GM18867 (cell line): ENCODE measurements around the gene NIF3L1.
"Not testable (repeated sequence)": the region's sequence is repeated elsewhere in the genome, so short reads cannot be mapped to it uniquely, and the experiment has no call there.

Source experiments
- ATAC-seq: cut with Tn5 transposase; IDR thresholded peaks from one replicate; pipeline ENCODE4 v1.9.1; 2021; ENCODE audit warnings: mild to moderate bottlenecking, moderate library complexity; ENCODE audit not compliant: unreplicated experiment

NIF3L1 gene

DNA sequence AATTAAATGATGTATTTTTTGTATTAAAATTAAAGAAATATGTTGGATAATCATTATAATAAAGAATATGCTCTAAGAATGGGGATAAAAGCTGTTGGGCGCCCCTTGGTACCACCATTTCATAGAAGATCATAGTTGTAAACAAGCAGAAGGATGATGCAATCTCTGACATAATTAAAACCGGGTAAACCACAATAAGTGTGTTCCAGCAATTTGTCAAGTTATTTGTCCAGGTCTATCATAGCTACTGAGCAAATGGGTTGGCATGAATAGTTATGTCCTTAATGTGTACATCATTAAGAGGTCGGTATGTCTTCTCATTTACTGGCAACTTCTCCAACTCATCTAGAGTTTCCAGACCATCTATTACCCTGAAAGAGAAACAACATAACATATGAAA is 18.0 kb upstream of the NIF3L1 start:
- no peak for ATAC-seq

DNA sequence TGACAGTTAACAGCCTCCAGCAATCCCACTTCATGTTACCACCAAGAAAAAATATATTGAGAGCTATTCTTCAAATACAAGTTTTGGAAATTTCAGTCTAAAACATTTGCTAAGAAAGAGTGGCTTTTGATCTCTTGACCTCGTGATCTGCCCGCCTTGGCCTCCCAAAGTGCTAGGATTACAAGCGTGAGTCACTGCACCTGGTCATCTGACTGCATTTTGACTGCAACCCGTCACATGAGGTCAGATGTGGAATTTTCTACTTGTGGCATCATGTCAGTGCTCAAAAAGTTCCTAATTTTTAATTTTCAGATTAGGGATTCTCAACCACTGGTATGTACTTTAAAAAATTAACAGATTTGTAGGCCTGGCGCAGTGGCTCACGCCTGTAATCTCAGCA is 15.6 kb upstream of the NIF3L1 start:
- ATAC-seq = no peak

DNA sequence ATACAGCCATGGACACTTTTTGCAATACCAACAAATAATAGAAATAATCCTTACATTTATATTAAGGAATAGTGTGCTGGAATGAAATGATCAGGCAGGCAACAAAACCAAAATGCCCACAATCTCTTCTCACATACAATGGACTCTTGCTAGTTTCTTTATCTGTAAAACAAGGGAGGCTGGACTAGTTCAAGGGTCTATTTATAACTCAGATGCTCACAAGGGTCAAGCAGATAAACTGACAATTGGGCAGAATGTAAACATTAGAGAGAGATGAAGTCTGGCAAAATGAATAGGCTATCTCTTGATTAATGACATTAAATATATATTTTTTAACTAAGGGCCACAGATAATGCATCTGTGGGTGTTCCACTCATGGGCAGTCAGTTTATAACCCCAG is 11.7 kb upstream of the NIF3L1 start:
- no peak for ATAC-seq

DNA sequence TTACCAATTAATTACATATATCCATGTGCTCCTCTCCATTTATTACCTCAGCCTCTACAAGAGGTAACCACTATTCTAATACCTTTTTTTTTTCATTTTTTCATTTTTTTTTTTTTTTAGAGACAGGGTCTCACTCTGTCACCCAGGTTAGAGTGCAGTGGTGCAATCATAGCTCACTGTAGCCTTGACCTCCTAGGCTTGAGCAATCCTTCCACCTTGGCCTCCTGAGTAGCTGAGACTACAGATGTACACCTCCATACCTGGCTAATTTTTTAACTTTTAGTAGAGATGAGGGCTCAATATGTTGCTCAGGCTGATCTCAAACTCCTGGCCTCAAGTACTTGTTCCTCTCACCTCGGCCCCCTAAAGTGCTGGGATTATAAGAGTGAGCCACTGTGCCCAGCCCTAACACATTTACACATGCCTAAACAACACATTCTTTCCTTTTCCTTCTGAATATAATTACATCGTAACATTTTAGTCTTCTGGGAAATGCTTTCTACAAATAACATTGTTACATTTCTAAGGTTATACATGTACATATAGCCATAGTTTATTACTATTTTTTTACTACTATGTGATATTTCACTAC is 10.8 kb upstream of the NIF3L1 start:
- no peak for ATAC-seq

DNA sequence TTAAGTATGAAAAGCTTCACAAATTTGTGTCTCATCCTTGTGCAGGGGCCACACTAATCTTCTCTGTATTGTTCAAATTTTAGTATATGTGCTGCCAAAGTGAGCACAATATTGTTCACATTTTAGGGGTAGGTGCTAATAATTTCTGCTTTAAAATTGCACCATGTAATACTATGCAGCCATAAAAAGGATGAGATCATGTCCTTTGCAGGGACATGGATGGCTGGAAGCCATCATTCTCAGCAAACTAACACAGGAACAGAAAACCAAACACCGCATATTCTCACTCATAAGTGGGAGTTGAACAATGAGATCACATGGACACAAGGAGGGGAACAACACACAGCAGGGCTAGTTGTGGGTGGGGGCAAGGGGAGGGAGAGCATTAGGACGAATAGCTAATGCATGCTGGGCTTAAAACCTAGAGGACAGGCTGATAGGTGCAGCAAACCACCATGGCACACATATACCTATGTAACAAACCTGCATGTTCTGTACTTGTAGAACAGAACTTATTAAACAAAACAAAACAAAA is 7.4 kb upstream of the NIF3L1 start:
- ATAC-seq = not testable (repeated sequence)

DNA sequence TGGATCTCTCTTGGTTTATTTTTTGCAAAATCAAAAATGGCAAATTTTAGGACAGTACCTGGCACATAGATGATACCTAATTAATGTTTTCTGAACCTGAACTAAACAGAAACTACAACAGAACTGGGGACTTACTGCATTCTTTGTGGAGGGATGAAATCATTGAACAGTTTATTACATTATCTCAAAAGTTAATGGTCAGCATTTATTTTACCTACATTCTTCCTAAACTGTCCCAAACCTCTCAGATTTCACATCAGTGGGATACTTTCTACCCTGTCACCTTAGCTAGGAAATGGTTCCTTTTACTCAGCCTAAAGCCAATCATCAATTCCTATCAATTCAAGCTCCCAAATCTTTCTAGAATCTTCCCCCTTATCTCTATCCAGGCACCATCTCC is 10.3 kb downstream of the NIF3L1 start:
- ATAC-seq = no peak

DNA sequence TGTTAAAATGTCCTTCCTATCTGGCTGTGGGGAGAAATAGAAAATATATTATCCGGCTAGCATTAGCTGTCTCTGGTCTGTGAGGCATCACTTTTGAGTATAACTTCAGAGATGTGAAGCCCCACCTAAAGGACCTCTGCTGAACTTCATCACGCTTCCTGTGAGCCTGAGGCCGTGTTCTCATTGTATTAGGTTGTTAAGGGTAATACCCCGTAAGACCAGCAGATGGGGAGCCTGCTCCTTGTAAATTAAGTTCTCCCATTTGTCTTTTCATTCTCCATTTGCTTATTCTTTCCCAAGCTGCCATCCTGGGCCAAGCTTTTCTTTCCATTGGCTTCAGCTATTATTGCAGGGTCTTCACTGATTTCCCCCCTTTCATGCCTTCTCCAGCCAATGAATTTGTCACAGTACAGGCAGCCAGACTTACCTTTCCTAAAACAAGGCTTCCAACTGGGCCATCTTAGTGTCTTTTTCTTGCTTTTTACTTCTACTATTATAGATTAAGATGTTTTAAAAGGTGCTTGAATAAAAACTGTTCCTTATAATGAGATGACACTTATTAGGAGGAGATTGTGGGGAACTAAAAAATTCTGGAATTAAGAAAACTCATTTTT is 12.4 kb downstream of the NIF3L1 start:
- ATAC-seq = peak; percentile 96

DNA sequence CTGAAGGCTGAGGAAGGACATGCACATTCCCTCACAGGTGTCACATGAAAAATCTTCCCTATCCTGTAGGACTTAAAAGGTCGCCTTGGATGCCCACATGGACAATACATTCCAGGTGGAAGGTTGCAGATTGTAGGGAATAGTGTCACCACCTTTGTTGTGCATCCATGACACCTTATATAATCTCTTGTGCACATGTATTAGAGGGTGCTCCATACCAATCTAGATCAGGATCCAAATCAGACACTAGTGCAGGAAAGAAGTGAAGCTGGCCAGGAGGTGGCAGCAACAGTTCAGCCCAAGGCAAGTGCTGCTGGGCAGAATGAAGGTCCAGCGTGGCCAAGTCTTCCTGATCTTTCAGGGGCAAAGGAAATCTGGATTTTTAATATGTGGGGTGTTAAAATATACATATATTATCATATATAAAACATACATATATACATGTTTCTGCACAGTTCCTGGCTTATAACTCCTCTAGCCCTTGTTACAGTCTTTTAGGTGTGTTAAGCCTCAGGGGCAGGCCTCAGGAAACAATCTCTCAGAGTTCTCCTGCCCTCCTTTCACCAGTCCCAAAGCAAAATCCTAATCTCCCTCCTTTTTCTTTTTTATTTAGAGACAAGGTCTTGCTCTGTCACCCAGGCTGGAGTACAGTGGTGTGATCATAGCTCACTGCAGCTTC is 16.6 kb downstream of the NIF3L1 start:
- peak; percentile 50 for ATAC-seq

DNA sequence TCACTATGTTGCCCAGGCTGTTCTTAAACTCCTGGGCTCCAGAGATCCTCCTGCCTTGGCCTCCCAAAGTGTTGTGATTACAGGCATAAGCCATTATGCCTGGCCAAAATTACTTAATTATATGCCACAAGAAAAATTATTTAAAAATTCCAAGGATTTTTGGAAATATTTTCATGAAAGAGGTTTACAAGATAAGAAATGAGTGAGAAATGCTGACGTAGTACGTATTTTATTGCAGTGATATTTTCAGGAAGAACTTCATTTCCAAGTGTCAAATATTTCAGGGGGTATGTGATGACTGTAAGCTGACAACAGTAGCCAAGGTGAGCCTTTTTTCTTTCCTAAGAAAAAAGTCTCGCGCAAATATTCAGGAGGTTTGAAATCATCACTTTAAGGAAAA is 20.8 kb downstream of the NIF3L1 start:
- ATAC-seq = no peak

DNA sequence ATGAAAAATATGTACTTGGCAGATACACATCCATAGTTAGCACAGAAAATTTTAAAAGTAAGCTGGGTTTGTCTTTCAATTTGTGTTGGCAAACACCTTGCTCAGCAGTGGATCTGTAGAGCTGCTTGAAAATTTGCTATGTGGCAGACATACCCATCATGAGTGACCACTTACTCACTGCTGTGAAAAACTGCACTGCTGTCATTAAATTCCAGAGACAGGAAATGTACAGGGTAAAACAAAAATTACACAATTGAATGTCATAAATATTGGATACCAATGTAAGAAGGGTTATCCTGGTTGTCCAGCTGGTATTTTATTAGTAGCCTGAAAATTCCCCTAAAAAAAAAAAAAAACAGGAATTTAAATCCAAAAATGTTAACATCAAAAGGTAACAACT is 24.5 kb downstream of the NIF3L1 start:
- no peak for ATAC-seq

DNA sequence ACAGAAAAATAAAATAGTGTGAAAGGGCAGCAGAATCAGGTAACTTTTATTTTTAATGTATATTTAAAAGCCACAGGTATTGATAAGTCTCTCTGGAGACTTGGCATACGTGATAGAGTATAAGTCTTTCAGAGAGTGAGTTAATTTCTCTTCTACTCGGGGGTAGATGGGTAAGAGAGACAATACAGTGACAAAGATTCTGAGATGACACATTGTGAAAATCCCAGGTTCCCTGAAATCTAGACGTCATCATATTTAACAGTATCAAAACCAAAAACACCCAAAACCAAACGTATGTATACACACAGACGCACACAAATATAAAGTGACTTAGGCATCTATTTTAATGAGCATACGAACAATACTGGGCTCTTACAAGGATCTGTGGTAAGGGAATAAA is 33.3 kb downstream of the NIF3L1 start:
- ATAC-seq = no peak

DNA sequence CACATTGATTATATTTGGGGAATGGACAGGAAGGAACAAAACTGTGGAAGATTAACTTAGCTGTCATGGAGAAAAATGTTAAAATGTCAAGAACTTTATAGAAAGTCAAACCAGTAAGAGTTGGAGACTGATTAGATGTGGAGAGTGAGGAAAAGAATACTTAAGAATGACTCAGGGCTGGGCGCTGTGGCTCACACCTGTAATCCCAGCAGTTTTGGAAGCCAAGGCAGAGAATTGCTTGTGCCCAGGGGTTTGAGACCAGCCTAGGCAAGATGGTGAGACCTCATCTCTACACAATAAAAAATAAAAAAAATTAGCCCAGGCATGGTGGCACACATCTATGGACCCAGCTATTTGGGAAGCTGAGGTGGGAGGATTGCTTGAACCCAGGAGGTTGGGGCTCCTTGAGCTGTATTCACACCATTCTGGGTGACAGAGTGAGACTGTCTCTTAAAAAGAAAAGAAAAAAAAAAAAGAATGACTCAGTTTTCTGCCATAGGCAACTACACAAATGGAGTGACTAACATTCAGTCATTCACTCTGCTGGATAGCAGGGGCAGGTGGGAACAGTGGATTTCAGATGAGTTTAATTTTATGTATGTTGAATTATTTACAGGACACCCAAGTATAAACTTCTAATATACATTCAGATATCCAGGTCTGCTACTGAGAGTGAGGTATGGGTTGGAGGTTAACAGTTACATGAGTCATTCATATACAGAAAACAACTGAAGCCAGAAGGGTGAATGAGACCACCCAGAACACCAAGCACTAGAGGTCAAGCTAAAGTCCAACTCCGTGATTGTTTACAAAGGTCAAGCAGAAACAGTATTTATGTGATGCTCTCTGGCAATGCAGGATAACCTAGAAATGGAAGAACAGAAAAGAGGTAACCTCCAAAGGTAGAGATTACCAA is 40.4 kb downstream of the NIF3L1 start:
- no peak for ATAC-seq

DNA sequence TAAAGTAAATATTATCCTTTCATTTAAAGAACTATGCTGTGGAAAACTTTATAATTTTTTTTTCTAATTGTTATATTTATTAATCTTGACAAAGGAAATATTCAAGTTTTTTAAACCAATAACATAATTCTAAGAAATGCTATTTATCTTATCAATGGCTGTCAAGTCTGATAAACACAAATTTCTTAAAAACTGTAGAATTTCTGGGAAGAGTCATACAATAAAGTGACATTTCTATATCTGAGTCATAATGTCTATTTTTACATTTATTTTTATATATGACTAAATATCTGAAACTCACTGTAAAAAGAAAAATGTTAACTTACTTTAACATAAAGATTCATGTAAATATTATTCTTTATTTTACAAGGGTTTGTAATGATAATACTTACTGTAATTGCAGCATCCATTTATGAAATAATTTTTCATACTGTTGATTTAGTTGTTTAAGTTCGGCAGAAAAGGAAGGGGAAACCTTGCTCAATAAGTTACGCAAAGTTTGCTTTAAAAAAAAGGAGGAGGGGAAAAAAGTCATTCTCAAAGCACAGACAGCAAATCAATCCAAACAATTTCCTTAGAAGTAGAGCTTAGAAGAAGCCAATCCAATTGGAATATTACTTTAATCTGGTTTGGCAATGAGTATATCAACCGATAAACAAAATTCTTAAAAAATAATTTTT is 41.9 kb downstream of the NIF3L1 start:
- ATAC-seq = no peak

DNA sequence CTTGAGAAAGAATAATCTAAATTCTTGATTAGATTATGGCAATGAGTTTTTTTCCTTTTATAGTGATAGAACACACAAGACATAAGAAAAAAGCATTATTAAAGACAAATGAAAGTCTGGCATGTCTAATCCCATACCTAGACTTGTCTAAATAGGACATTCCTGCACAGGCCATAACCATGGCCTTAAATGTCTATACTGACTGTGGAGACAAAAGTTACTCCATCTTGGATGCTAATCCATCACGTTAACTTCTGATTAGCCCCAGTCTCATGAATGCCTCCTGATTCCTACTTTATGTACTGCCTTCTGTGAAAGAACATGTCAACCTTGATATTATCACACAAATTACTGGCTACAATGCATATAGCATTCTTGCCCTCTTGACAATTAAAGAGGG is 50.7 kb downstream of the NIF3L1 start:
- no peak for ATAC-seq

DNA sequence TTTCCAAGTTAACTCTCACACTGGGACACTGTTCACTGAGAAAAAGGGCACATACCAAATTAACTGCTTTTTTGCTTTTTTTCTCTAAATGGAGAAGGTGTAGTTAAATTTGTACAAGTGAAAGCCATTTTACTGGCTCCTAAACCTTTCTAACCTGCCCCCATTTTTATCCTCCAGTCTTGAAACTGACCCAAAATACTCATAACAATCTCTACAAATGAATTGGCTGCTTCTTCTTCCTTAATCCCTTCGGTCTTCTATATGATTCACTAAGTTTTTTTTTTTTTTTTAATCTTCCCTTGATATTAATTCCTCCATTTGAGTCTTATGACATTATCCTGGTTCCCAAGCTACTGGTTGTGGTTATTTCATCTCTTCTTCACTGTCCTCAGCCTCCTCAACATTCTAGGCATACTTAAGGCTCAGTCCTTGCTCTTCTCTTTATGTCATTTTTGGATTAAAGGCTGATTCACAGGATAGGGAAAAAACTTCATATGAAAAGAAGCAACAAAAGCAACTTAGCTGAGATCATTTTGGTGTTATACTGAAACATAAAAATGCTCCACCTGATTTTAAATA is 54.4 kb downstream of the NIF3L1 start:
- ATAC-seq = no peak

DNA sequence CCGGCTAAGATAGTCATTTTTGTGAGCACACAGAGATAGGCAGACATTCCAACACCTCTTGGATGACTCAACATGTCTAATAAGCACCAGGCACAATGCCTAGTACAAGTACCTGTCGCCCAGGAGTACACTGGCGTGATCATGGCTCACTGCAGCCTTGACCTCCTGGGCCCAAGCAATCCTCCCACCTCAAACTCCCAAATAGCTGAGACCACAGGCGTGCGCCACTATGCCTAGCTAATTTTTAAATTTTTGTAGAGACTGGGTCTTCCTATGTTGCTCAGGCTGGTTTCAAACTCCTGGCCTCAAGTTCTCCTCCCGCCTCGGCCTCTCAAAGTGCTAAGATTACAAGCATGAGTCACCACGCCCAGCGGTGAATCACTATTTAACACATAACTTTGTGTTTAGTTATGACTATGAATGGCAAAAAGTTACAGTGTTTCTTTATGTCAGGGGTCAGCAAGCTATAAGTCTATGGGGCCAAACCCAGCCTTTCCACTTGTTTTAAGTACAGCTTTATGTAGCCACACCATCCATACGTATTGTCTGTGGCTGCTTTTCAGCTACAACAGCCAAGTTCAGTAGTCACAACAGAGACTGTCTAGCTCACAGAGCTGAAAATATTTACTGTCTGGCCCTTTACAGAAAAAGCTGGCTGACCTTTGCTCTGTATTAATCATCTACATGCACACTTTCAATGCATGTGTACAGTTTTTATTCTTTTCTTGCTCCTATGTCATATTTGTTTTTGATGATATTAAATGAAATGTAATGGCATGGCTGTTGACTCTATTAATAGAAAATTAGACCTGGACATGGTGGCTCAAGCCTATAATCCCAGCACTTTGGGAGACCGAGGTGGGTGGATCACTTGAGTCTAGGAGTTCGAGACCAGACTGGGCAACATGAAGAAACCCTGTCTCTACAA is 55.6 kb downstream of the NIF3L1 start:
- no peak for ATAC-seq

DNA sequence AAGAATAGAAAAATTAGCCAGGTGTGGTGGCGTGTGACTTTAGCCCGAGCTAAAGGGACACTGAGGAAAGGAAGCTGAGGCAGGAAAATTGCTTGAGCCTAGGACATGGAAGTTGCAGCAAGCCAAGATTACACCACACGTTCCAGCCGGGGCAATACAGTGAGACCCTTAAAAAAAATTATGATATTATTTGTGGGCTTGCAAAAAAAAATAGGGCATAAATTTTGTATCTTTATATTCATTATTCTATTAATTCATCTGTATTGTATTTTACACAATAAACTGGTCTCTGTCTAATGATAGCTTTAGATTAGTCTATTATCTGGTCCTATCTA is 56.2 kb downstream of the NIF3L1 start:
- no peak for ATAC-seq

DNA sequence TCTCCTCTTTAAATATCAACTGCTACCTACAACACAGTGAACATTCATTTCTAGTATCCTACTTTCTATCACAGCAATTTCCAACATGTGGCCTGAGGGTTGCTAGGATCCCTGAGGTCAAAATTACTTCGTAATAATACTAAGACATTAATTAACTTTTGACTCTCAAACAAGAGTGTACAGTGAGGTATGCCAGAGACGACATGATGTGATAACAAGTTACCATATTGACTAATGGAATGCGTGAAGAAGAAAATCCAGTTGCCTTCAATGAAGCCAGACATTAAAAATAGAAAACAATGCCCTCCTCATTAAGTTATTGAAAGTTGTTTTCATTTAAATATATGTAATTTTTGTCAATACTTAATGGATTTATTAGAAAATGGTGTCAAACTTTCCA is 61.2 kb downstream of the NIF3L1 start:
- no peak for ATAC-seq
